NB4 (cell line): ENCODE measurements around the gene RPS4Y1.

Experiments used
- POLR2A ChIP-seq: IDR thresholded peaks from 2 replicates; pipeline ENCODE4 v1.6.1; 2011; ENCODE audit warnings: mild to moderate bottlenecking; ENCODE audit not compliant: insufficient read length; ENCODE audit errors: extremely low read depth
- TF ChIP-seq, protein P1 (sequence below): IDR thresholded peaks from one replicate; pipeline ENCODE4 v1.5.1; 2012; ENCODE audit warnings: low read depth, low read length

DNA sequence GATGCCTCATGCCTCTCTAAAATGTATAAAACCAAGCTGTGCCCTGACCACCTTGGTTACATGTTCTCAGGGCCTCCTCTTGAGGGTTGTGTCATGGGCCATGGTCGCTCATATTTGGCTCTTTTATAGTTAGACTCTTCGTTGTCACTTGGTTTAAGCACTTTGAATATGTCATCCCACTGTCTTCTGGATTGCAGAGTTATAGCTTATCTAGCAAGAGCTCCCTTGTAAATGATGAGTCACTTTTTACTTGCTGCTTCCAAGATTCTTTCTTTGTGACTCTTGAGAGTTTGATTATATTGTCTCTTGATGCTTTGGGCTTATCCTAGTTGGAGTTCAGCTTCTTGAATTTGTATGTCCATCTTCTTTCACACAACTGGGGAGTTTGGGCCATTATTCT is 19.1 kb downstream of the RPS4Y1 start:
- no peak for TF ChIP-seq POLR2A
- TF ChIP-seq, protein P1, sequence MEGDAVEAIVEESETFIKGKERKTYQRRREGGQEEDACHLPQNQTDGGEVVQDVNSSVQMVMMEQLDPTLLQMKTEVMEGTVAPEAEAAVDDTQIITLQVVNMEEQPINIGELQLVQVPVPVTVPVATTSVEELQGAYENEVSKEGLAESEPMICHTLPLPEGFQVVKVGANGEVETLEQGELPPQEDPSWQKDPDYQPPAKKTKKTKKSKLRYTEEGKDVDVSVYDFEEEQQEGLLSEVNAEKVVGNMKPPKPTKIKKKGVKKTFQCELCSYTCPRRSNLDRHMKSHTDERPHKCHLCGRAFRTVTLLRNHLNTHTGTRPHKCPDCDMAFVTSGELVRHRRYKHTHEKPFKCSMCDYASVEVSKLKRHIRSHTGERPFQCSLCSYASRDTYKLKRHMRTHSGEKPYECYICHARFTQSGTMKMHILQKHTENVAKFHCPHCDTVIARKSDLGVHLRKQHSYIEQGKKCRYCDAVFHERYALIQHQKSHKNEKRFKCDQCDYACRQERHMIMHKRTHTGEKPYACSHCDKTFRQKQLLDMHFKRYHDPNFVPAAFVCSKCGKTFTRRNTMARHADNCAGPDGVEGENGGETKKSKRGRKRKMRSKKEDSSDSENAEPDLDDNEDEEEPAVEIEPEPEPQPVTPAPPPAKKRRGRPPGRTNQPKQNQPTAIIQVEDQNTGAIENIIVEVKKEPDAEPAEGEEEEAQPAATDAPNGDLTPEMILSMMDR: no peak
